ENCODE measurements around the gene CCNF.
"Not testable (repeated sequence)": the region's sequence is repeated elsewhere in the genome, so short reads cannot be mapped to it uniquely, and the experiment has no call there.

Gene CCNF

DNA sequence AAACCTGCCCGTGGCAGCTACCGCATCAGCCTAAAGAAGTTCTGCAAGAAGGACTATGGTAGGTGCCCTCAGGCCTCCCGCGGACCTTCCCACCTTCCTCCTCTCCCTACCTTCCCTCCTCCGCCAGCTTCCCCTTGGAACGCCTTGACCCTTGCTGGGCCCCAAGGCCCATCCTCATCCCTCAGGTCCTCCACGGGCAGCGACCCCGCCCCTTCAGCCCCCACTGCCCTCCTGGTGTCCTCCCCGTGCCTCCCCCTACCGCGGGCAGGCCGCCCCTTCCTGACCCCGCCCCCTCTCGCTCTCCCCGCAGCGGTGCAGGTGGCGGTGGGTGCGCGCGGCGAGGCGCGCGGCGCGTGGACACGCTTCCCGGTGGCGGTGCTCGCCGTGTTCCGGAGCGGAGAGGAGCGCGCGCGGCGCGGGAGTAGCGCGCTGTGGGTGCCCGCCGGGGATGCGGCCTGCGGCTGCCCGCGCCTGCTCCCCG, 44.2 kb downstream of the CCNF start:
- no peak for DNase-seq

DNA sequence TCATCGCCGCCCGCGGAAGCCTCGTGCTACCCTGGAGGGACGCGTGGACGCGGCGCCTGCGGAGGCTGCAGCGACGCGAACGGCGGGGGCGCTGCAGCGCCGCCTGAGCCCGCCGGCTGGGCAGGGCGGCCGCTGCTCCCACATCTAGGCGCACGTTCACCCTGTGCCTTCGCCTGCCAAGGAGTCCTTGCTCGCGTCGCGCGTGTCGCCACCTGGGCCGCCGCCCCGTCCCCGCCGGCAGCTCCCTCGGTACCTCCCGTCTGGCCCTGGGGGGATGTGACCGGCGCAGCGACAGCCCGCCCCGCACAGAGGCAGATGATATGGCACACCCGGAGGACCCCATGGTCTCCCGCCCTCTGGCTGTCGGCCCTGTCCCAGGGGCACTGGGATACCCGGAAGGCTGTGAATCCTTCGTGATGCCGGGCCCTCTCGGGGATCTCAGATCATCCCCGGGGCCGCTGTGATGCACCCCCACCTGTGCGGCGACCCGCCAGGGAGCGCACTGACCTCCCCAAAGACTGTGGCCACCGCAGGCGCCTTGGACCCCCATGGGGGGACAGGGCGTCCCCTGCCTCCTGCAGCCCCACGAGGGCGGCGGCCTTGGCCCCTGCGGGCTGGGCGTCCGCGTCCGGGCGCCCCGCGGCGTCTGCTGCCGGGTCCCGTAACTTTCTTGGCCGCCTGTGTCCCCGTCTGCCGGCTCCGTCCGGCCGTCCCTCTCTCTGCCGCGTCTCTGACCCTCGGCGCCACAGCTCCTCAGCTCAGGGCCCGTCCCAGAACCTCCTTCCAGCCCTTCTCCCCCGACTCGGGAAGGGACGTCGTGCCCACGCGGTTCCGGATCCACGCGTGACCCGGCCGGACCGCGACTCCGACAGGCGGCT, 45.0 kb downstream of the CCNF start:
- DNase-seq, result no peak

DNA sequence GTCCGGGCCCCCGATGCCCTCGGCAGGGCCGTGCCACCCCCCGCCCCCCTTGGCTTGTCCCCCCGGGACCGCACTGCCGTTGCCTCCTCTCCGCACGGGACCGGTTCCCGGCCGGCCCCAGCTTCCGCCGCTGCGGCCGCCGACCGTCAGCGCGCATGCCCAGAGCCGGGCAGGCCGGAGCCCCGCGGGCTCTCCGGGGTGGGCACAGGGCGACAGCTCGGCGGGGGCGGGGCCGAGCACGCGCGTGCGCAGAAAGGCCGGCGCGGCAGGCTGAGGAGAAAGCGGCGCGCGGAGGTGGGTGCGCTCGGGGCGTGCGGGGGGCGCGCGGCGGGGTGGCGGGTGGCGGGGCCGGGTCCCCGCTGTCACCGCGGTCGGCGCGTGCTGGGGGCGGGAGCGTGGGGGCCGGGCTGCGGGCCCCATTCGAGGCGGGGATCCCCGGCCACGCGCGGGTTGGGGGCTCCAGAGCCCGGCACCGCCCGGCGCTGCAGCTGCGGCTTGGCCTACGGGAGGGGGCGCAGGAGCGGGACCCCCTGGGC, 45.7 kb downstream of the CCNF start, which contains the start of gene TBC1D24:
TSS of gene TBC1D24 (plus strand) at position 251 of the 536 bp plus-strand sequence. CDS start 21,022 bp downstream, outside the sequence.
- DNase-seq, result no peak

DNA sequence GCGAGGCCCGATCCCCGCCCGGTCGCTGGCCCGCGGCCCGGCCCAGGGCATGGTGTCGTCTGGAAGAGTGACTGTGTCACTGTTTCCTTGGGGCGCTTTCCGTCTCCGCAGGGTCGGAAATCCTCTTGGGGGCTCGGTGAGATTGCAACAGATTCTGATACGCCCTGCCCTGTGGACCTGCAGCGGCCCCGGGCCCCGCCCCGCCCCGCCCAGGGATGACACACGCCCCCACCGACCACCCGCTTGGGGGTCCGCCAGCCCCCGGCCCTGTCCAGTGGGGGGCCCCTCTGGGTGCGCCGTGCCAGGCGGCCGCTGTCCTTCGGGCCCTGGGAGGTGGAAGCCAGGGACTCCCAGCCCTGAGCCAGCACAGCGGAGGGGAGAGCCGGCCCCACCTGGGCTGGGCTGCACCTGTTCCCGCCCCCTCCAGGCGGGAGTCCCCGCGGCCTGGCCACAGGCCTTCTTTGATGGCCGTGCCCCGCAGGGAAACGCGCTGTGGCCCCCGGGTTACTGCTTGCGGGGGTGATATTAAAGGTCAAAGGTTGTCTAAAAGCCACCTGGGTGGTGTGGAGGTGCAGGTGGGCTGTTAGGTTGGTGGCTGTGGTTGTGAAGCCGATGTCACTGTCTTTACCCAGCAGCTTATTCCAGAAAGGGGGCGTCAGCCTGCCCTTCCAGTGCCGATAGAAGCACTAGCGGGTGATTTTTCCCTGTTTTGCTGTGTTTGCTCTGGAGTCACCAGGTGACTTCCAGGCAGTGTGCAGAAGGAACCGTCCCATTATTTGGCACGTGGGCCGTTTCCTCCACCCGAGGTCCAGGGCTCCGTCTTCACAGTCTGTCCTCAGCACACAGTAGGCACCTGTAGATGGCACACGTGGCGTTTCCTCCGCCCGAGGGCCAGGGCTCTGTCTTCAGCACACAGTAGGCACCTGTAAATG, 46.4 kb downstream of the CCNF start:
- DNase-seq, result no peak

DNA sequence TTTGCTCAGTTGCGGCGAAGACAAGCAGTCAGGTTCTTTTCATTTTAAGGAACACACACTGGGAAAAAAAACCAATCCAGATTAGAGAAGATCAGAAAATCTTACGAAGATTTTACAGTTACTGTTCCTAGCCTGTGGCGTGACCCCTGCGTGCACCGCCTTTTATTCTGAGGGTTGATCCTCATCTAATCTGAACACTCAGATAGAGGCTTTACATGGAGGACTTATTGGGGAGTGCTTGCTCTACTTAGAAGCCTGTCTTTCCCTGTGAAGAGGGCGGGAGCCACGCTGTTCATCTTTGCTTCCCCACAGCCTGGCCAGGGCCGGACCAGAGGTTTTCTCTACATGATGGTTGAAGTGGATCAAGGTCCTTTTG, 47.1 kb downstream of the CCNF start:
- no peak for DNase-seq

DNA sequence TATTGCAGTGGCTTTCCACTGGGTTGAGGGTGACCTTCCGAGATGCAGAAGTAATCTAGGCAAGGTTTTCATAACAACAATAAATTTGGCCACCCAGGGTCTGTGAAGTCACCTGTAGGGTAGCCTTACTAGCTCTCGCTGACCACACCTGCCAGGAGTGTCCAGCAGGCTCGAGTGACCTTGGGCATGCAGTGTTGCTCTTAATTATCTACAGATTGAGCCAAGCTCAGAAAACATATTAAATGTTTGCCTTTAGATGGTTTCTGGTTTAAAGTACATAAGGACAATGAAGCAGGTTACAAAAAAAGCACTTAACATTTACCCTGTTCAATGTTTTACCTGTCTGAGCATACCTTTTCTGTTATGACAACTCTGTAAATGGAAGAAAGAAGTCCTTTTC, 47.5 kb downstream of the CCNF start:
- DNase-seq, result no peak

DNA sequence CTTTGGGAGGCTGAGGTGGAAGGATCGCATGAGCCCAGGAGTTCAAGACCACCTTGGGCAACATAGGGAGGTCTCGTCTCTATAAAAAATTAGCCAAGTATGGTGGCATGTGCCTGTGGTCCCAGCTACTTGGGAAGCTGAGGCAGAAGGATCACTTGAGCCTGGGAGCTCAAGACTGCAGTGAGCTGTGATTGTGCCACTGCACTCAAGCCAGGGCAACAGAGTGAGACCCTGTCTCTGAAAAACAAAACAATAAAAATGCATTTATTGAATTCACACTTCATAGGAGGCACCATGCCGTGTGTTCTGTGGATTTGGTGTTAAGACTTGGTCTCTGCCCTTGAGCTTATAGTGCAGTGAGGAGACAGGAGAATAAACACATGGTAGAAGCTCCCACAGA, 48.1 kb downstream of the CCNF start:
- DNase-seq, result no peak

DNA sequence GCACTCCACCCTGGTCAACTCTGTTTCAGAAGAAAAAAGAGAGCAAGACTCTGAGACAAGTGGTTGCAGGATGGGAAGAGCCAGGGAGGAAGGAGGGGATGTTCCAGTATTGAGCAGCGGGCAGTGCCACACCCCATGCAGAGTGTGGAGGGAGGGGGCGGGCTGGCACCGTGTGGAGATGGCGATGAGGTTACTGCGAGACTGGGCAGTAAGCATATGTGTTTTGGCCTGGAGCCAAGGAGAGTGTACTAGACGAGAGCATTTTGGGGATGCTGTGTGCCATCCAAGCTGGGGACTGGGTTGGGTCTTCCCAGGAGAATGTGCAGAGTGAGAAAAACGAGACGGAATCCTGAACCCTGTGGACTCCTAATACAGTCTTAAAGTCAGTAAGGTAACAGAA, 49.0 kb downstream of the CCNF start:
- DNase-seq, result no peak

DNA sequence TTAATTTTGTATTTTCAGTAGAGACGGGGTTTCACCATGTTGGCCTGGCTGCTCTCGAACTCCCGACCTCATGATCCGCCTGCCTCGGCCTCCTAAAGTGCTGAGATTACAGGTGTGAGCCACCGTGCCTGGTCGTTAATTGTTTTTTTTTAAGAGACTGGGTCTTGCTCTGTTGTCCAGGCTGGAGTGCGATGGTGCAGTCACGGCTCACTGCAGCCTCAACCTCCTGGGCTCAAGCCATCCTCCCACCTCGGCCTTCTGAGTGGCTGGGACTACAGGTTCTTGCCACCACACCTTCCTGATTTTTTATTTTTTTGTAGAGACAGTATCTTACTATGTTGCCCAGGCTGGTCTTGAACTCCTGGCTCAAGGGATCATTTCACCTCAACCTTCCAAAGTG, 50.7 kb downstream of the CCNF start:
- not testable (repeated sequence) for DNase-seq

DNA sequence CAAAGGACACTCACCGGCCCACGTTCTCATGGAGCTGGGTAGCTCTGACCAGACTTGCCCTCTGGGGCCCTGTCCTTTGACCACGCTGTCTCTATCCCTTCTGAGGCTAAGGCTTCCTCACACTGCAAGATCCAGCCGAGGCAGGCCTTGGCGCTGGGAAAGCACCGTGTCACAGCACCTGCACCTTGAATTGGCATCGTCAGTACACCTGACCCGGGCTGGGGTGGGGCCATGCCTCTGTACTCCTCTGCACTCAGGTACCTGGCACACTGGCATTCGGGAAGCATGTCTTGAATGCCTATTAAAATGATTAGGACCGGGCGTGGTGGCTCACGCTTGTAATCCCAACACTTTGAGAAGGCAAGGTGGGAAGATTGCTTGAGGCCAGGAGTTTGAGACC, 51.7 kb downstream of the CCNF start:
- DNase-seq, result no peak

DNA sequence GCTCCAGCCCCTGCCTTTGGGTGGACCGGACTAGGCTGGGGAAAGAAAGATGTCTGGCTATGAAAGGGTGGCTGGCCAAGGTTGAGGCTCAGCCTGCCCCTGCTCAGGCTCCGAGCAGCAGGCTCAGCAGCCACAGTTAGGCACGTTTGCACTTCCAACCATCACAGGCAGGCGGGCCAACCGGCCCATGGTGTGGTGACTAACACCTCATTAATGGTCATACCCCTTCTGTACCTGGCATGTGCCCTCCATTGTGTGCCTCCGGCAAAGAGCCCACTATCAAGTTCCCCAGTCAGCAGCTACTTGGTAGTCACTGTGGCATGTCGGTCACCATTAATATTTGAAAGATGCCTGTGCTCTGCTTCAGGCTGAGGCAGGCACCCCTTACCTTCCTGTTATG, 52.4 kb downstream of the CCNF start:
- no peak for DNase-seq

DNA sequence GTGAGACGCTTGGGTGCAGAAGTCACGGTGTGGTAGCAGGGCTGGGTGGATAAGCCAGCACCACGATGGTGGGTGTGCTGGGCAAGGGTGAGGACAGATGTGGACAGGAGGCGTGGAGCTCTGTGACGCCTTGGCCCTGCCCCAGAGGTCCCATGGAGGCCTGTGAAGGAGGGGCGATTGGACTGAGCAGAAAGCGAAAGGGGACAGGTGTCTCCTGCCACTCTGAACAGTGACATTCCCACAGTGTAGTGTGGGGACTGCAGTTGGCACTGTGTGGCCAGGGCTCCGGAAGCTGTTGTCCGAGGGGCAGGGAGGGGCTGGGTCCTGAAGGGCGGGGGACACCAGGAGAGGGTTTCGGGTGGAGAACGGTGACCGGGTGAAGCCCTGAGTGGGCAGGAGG, 53.0 kb downstream of the CCNF start:
- DNase-seq, result no peak

DNA sequence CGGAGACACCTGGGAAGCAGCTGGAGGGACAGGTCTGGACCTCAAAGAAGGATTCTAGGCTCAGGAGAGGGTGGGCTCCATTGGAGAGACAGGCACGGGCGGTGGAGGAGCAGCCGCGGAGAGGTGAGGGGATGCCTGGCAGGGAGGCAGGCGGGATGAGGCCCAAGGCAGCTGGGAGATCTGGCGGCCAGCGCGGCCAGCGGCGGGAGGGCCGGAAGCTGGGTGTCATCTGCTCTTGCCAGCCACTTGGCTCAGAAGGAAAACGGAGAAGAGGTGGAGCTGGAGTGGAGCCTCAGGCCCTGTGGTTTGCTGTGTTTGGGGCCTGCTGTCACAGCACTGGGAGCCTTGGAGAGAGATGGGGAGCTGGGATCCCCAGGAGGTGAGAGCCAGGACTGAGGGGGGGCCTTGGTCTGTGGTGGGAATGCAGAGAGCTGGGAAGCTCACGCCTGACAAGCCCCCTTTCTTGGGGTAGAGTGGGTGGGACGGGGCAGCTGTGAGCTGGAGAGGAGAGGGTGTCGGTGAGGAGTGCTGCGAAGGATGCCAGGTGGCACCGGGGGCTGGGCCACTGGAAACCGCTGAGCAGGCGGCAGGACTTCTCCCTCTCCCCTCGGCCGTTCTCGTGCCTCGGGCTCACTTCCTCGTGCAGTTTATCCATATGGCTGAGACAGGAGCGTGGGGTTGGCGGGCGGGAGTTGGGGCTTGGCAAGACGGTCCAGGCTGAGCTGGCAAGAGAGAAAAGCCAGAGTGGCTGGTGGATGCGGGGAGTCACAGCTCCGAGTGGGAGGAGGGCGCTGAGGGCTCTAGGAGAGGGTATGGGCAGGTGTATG, 53.7 kb downstream of the CCNF start:
- no peak for DNase-seq

DNA sequence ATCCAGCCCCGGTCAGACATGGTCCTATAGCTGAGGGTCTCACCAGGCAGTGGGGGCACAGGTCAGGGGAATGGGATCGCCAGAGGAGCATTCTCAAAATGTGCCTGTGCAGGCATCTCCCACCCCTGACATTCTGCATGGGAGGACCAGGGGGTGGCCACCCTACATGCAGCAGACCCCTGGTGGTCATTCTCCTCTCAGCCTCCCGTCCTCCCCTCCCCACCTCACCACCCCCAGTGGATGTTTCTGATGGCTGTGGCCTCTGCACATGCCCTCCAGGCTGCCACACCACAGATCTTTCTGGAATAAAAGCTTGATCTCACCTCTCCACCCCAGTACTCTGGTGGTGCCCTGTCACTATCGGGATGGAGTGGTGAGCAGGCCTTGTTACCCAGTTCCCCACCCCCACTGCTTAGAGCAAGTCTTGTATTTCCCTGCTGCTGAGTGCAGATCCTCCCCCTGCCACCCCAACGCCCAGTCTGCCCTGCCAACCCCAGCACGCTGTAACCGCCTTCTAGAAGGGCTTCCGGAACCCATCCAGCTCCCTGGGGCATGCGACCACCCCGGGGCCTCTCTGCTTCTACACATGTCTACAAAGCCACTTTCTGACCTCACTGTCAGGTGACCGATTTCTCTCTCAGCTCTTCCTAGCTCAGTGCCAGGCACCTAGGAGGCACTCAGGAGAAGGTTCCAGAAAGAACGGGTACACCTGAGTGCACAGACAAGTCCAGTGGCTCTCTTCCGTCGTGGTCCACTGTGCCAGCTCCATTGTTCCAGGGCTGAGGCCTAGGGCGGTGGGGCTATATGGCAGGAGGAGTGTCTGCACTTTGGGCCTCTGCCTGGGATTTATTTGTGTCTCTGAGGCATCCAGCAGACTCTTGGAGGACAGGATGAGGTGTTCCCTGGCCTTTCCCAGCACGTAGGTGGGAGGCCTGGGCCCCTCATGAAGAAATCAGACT, 55.0 kb downstream of the CCNF start:
- no peak for DNase-seq

DNA sequence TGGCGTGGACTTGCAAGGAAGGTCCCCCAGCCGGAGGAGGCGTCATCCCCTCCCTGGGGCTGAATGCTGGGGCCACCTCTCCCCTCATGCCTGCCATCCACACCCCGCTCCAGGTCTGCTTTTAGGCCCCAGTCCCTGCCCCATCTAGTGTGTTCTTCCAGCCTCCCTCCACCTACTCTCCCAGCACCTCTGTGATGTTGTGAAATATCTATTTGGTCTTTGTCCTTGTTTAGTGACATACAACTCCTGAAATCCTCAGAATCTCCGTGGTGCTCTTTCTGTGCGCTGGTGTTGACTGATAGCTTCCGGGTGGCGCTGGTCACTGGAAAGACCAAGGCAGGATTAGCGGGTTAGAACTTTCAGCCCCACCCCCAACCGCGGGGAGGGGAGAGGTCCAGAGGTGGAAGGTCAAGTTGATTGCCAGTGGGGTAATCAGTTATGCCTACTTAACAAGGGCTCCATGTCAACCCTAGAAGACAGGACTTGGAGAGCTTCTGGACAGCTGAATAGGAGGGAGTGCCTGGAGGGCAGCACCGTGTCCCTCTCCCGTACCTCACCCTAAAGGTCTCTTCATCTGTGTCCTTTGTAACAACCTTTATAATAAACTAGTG, 55.8 kb downstream of the CCNF start:
- no peak for DNase-seq

DNA sequence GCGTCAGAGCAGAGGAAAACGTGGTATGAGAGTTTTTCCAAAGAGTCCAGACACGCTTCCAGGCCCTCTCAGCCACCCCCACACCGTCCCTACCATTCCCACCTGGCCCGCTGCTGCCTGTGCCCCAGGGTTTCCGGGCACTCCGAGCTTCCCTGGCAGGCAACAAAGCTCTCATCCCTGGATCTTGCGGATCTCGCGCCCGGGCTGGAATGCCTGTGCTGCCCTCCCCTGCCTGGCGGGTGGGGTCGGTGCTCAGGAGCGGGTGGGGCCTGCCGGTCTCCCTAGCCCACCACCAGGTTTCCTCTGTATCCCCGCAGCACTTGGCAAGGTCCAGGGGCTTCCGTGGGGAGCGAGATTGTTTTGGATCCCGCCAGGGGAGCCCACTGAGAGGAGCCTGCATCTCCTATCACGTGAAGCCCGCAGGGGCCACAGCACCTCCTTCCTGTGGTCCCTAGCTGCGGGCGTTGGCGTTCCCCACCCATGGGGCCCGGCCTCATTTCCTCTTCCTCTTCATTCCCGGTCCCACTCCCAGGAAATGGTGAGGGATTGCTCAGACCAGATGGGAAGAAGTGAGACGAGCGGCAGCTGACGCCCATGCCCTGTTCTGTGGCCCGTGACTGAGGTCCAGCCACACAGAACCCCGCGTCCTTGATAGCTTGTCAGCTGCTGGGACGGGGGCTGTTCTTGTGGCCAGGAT, 56.7 kb downstream of the CCNF start:
- DNase-seq, result no peak

DNA sequence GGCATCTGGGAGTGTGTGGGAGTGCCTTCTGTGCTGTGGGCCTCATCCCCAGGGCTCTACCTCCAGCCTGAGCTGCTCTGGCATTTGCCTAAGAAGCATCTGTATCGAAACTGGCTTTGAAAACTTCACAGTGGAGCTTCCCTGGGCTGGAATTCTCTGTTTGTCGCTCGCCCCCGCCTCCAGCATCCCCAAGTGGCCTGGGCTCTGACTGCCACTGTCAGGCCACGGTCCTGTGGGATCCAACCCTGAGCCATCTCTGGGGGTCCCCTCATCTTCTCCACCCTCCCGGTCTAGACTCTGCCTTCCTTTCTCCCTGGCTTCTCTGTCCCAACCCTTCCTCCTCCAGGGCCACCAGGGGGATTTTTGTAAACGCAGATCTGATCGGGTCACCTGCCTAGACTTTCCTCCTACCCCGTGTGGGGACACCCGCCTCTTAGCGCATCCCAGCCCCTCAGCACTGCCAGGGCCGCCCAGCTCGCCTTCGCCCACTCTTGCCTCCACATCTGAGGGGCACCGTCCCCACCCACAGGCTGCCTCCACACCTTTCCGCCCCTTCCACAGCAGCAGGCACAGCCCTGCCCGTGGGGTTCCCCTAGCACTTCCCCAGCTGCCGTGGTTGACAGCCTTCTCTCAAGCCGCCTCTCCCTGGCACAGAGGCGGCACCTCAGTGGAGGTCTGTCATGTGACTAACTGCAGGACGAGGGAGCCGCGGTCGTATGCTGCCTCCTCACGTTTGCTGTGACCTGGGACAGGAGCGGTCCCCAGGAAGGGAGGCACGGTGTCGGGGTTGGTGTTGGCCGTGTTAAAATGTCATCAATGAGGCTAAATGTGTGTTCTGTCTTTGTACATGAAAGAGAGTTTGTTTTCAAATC, 57.6 kb downstream of the CCNF start:
- no peak for DNase-seq

DNA sequence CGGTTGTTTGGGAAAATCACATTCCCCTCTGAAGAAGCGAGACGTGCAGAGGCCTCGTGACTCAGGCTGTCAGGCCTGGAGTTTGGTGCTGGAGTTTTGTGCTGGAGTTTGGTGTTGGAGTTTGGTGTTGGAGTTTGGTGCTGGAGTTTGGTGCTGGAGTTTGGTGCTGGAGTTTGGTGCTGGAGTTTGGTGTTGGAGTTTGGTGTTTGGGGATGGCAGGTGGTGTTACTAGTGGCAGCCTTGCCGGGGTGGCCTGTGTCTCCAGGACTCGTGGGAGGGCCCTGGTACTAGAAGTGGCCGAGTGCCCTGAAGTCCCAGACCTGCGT, 58.2 kb downstream of the CCNF start:
- no peak for DNase-seq

DNA sequence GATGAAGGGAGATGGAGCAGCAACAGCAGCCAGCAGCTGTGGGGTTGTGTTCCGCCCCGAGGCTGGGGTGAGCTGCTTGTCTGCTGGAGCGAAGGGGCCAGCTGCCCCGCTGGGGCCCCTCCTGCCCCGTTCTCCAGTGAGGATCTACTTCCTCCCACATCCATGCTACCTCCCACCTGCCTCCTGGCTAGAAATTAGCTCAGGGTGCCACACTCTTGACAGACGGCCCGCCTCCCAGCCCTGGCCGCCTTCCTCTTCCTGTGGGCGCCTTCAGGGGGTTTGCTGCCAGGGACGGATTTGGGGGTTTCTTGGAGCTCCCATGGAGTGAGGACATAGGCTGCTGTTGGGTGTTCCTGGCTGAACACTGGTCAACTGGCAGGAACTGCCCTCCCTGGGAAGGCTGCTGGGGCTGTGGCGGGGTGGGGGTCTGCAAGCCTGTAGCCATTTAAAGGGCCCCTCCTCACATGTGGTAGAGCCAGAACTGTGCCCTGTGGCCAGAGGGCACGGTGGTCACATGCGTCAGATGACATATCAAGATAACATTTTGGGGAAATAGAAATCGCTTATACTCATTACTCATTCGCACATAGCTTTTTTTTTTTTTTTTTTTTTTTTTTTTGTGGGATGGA, 58.8 kb downstream of the CCNF start:
- DNase-seq, result no peak
